ENCODE measurements around the gene RALA. TPM values are rescaled to one million over a fixed set of nuclear protein-coding genes. Genes with fewer than 3 reads are reported as not detected.

Gene RALA
- total and polyA plus RNA-seq, 10 of the 15 experiments (the other 5 are each of a cell fraction or from before 2014, with no cell fraction given): 7.5 to 53.3 (median 23.1) TPM

DNA sequence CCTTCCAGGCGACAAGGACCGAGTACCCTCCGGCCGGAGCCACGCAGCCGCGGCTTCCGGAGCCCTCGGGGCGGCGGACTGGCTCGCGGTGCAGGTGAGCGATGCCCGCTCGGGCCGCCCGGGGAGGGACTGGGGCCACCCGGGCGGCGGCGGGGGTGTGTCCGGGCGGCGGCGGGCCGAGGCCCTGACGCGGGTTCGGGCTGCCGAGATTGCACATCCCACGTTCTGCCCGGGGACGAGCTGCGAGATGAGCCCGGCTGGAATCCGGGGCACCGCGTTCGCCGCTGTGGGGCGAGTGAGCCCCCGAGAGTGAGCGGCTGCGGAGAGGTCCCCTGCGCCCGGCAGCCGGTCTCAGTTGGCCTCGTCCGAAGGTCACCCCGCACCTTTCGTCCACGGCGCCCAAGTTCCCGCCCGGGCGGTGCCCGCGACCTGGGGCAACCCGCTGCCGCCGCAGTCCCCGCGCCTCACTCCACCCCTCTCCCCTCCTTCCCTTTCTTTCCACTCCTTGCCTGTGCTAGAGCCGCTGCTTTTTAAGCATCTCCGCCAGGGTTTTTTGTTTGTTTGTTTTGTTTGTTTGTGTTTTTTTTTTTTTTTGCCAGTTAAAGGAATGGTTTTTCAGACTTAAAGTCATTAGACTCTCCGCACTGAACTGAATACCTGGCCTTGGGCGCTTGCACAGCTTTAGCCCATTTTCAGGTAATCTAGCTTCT lies 515 bp downstream of the RALA start:
- under 1% methylated on average over 52 of the region's 68 CpGs for whole genome bisulfite sequencing (ENCODE audit: insufficient coverage, insufficient replicate concordance, low lambda C conversion rate, missing lambda C conversion rate)
- peak overlapping the region; percentile 58 for H2AFZ ChIP-seq (ENCODE audit: control insufficient read depth, low read depth, low read length)
- intact Hi-C loops (cut with micrococcal nuclease; ENCODE audit: unreplicated experiment): loop anchor here (1.0 to 2.0 kb wide), 2 partner anchors 43 to 109 kb away; no protein-coding TSS in a partner anchor
- H3K4me2 ChIP-seq (ENCODE audit: control insufficient read depth, insufficient read depth): peak overlapping the region; percentile 84
- peaks cover 66% of the 10 kb centered on the region for H3K79me2 ChIP-seq (ENCODE audit: control insufficient read depth, insufficient read depth, low read length)
- peak overlapping the region; percentile 89 for H3K27ac ChIP-seq (ENCODE audit: control insufficient read depth, insufficient read depth)
- ChIA-PET SMC1A (ENCODE audit: uncharacterized antibody, unreplicated experiment) (interaction anchor here (0.8 to 6.9 kb wide), 14 partner anchors 9 to 126 kb away, joined by 3 to 82 read pairs (median 4); no protein-coding TSS in a partner anchor), RAD21 (ENCODE audit: unreplicated experiment) (interaction anchor here (1.1 to 6.4 kb wide), 12 partner anchors 11 to 124 kb away, joined by 3 to 75 read pairs (median 6); no protein-coding TSS in a partner anchor), POLR2A (interaction anchor here (1.0 to 5.0 kb wide), 6 partner anchors 12 to 111 kb away, joined by 3 to 64 read pairs (median 6); no protein-coding TSS in a partner anchor), CTCF (interaction anchor here (0.8 to 5.0 kb wide), 12 partner anchors 11 to 122 kb away, joined by 3 to 42 read pairs (median 6); no protein-coding TSS in a partner anchor)
- FAIRE-seq (no peak), ATAC-seq (peak; percentile 67), DNase-seq (ENCODE audit: low read depth, low spot score) (no peak)
- in situ Hi-C loops (cut with MboI): no loop called here
- no peaks in the 10 kb centered on the region; the same call in 2 of the 3 replicates for H3K9me3 ChIP-seq (replicated peaks; ENCODE audit: control insufficient read depth, insufficient read depth, low read length)
- BruUV-seq (replicated peaks): no TSS peak
- peak overlapping the region; percentile 86 for H3K9ac ChIP-seq (ENCODE audit: control insufficient read depth, insufficient read depth, low read length)
- no peaks in the 10 kb centered on the region for H4K20me1 ChIP-seq (ENCODE audit: control insufficient read depth, insufficient read depth)
- H3K4me1 ChIP-seq (ENCODE audit: control insufficient read depth, insufficient read depth, low read length): peaks cover 11% of the 10 kb centered on the region
- H3K36me3 ChIP-seq (ENCODE audit: control insufficient read depth in 2 of 2, insufficient read depth in 2 of 2, low read length in 1 of 2): no peaks in the 10 kb centered on the region
- H3K4me3 ChIP-seq: peak overlapping the region; percentile 88
- no peaks in the 10 kb centered on the region for H3K27me3 ChIP-seq (replicated peaks in 1 of 2; ENCODE audit: control insufficient read depth in 2 of 2, insufficient read depth in 2 of 2, low read length in 1 of 2)
- 0 out of 2 replicates have a peak, but pooled peaks have one; percentile 65 for TF ChIP-seq YBX1 (IDR thresholded peaks at IDR 0.05)
- TF ChIP-seq SIN3A (IDR thresholded peaks at IDR 0.05; ENCODE audit: low read depth, low read length): 0 out of 2 replicates have a peak, but pooled peaks have one; percentile 19
- 0 out of 2 replicates have a peak, but pooled peaks have one; percentile 11 for TF ChIP-seq ZSCAN29 (IDR thresholded peaks at IDR 0.05)
- TF ChIP-seq ZNF217 (IDR thresholded peaks at IDR 0.05): peak; percentile 62; the same call in 1 of the 2 replicates
- no peak; the same call in 1 of the 2 replicates for TF ChIP-seq PKNOX1 (IDR thresholded peaks at IDR 0.05)
- TF ChIP-seq MLLT1 (IDR thresholded peaks at IDR 0.05): peak; percentile 72; the same call in 1 of the 2 replicates
- TF ChIP-seq NKRF (conservative IDR thresholded peaks at IDR 0.05): peak; percentile 89
- 0 out of 2 replicates have a peak, but pooled peaks have one; percentile 52 for TF ChIP-seq ZBTB11 (CRISPR knock-in tag; IDR thresholded peaks at IDR 0.05)
- TF ChIP-seq ASH2L (IDR thresholded peaks at IDR 0.05; ENCODE audit: borderline replicate concordance, low read depth): 0 out of 2 replicates have a peak, but pooled peaks have one; percentile 47
- TF ChIP-seq RELB (IDR thresholded peaks at IDR 0.05; ENCODE audit: low read depth): no peak
- TF ChIP-seq SMAD1 (IDR thresholded peaks at IDR 0.05; ENCODE audit: low read depth, partially characterized antibody): no peak
